OCI-LY3 (cell line): ENCODE data around the gene SLC25A45.

Experiments
- H2AFZ ChIP-seq: fragments of 200-600, 300-600 bp; shearing (Covaris generic); 2 replicates; pipeline ENCODE4 v1.6.0; 2014; ENCODE audit warnings: antibody characterized with exemption, low read depth, low read length
- H3K27ac ChIP-seq: fragments of 200-600, 300-600 bp; sonication (generic); 2 replicates; pipeline ENCODE4 v1.5.1; 2014; ENCODE audit warnings: mild to moderate bottlenecking, low read length, moderate library complexity, mixed read lengths
- H3K27me3 ChIP-seq: fragments of 200-600, 300-600 bp; sonication (generic); 2 replicates; pipeline ENCODE4 v1.6.1; 2014; ENCODE audit warnings: low read depth, low read length, mixed read lengths
- H3K36me3 ChIP-seq: fragments of 200-600, 300-600 bp; sonication (generic); replicated peaks from 2 replicates; pipeline ENCODE3; 2014; ENCODE audit warnings: low read depth, low read length, mixed read lengths
- H3K4me1 ChIP-seq: fragments of 300-600, 200-600 bp; sonication (generic); 2 replicates; pipeline ENCODE4 v1.6.1; 2014; ENCODE audit warnings: low read length, mixed read lengths
- H3K4me2 ChIP-seq: fragments of 200-600, 300-600 bp; sonication (generic); 2 replicates; pipeline ENCODE4 v1.6.1; 2014; ENCODE audit warnings: low read length, mixed read lengths
- H3K4me3 ChIP-seq: fragments of 300-600, 200-600 bp; sonication (generic); 2 replicates; pipeline ENCODE4 v1.5.1; 2014; ENCODE audit warnings: antibody characterized with exemption, mild to moderate bottlenecking, low read length, moderate library complexity
- H3K79me2 ChIP-seq: fragments of 300-600, 200-600 bp; shearing (Covaris generic); 2 replicates; pipeline ENCODE4 v1.6.1; 2014; ENCODE audit warnings: mild to moderate bottlenecking, low read length, mixed read lengths
- H3K9ac ChIP-seq: fragments of 300-600, 200-600 bp; shearing (Covaris generic); 2 replicates; pipeline ENCODE4 v1.6.0; 2014; ENCODE audit warnings: mild to moderate bottlenecking, low read length, moderate library complexity
- H3K9me3 ChIP-seq: fragments of 200-600, 300-600 bp; shearing (Covaris generic); 2 replicates; pipeline ENCODE4 v1.6.1; 2014; ENCODE audit warnings: low read length, mixed read lengths; ENCODE audit not compliant: insufficient read depth
- H4K20me1 ChIP-seq: fragments of 200-600, 300-600 bp; sonication (generic); 2 replicates; pipeline ENCODE4 v1.6.1; 2016; ENCODE audit warnings: low read length, mixed read lengths; ENCODE audit not compliant: insufficient read depth
- EZH2phosphoT487 ChIP-seq: fragments of 200-600 bp; shearing (Covaris generic); IDR thresholded peaks from 2 replicates; pipeline ENCODE4 v1.6.1; 2018; ENCODE audit warnings: antibody characterized with exemption, mixed run types, low read depth
- TF ChIP-seq, protein P1 (sequence below): fragments of 200-600, 300-600 bp; sonication (generic); IDR thresholded peaks from 2 replicates; pipeline ENCODE4 v1.5.1; 2014; ENCODE audit warnings: antibody characterized with exemption, low read length, low read depth

SLC25A45 gene

DNA sequence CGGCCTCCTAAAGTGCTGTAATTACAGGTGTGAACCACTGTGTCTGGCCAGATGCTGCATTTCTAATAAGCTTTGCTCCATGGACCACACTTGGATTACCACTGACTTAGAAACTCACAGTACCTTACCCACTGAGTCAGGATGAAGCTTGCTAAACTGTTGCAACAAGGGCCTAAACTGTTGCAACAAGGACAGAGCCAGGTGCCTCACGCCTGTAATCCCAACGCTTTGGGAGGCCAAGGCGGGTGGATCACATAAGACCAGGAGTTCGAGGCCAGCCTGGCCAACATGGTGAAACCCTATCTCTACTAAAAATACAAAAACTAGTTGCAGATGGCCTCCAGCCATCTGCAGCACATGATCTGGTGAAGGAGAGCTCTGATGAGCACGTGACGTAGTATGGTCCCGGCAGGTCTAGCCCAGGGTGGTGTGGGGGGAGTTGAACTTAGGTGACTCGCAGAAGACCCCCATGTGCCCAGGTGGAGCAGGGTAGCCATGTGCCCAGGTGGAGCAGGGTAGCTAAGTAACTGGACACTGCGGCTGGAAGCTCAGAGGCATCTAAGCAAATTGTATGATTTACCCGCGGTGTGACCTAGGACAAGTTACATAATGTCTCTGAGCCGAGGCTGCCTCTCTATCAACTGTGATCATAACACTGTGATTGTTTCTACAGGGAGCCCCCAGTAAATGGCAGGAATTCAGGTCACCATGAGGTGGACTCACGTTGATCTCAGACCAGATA is 8.4 kb downstream of the SLC25A45 start:
- no peak overlapping the region for H3K27ac ChIP-seq
- H3K27me3 ChIP-seq: 0 out of 2 replicates have a peak, but pooled peaks cover 3% of the 10 kb centered on the region
- no peaks in the 10 kb centered on the region for H4K20me1 ChIP-seq
- peaks cover 20% of the 10 kb centered on the region for H3K4me1 ChIP-seq
- no peaks in the 10 kb centered on the region for H3K36me3 ChIP-seq
- no peak overlapping the region for H3K9ac ChIP-seq
- H3K79me2 ChIP-seq: no peaks in the 10 kb centered on the region
- no peak overlapping the region for H3K4me2 ChIP-seq
- no peak for TF ChIP-seq EZH2phosphoT487
- TF ChIP-seq, protein P1, sequence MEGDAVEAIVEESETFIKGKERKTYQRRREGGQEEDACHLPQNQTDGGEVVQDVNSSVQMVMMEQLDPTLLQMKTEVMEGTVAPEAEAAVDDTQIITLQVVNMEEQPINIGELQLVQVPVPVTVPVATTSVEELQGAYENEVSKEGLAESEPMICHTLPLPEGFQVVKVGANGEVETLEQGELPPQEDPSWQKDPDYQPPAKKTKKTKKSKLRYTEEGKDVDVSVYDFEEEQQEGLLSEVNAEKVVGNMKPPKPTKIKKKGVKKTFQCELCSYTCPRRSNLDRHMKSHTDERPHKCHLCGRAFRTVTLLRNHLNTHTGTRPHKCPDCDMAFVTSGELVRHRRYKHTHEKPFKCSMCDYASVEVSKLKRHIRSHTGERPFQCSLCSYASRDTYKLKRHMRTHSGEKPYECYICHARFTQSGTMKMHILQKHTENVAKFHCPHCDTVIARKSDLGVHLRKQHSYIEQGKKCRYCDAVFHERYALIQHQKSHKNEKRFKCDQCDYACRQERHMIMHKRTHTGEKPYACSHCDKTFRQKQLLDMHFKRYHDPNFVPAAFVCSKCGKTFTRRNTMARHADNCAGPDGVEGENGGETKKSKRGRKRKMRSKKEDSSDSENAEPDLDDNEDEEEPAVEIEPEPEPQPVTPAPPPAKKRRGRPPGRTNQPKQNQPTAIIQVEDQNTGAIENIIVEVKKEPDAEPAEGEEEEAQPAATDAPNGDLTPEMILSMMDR: no peak
- H3K4me3 ChIP-seq: no peak overlapping the region
- H3K9me3 ChIP-seq: no peaks in the 10 kb centered on the region
- H2AFZ ChIP-seq: no peak overlapping the region

- TF ChIP-seq, protein P1: no peak
- no peak for TF ChIP-seq EZH2phosphoT487
These were observed 11.8 kb downstream of the SLC25A45 start for GRCh38 chr11:65370659-65371049.

DNA sequence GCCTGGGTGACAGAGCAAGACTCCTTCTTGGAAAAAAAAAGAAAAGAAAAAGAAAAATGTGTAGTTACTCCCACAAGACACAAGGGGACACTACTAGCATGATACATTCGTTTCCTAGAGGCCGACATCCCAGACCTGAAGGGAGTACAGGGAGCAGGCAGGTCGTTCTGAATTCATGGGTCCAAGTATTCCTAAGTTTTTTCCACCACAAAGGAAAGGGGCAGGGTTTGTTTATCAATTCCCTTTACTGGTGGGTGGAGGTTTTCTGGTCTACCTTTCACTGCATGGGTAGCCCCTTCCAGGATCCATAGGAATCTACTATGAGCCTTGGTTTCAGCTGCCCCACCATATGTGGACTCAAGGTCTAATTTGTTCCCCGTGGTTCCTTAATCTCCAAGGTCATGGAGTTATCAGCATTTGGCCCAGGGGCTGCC is 16.1 kb downstream of the SLC25A45 start:
- Histone ChIP-seq H3K79me2 (no peaks in the 10 kb centered on the region), H4K20me1 (no peaks in the 10 kb centered on the region), H2AFZ (no peak overlapping the region), H3K9ac (no peak overlapping the region), H3K4me1 (0 out of 2 replicates have a peak, but pooled peaks cover 3% of the 10 kb centered on the region), H3K4me2 (peak overlapping the region; percentile 1; the same call in 1 of the 2 replicates), H3K9me3 (no peaks in the 10 kb centered on the region), H3K36me3 (no peaks in the 10 kb centered on the region), H3K27me3 (0 out of 2 replicates have a peak, but pooled peaks cover 3% of the 10 kb centered on the region), H3K27ac (no peak overlapping the region), H3K4me3 (no peak overlapping the region)
- no peak for TF ChIP-seq EZH2phosphoT487
- TF ChIP-seq, protein P1: peak; percentile 75

More at GRCh38 chr11:65370659-65371049, 11.8 kb downstream of the SLC25A45 start:
- Histone ChIP-seq H2AFZ (no peak overlapping the region), H3K4me2 (no peak overlapping the region), H3K27ac (no peak overlapping the region), H3K27me3 (0 out of 2 replicates have a peak, but pooled peaks cover 3% of the 10 kb centered on the region), H3K4me1 (0 out of 2 replicates have a peak, but pooled peaks cover 3% of the 10 kb centered on the region), H3K4me3 (no peak overlapping the region), H3K36me3 (no peaks in the 10 kb centered on the region), H3K9me3 (no peaks in the 10 kb centered on the region), H4K20me1 (no peaks in the 10 kb centered on the region), H3K9ac (no peak overlapping the region), H3K79me2 (no peaks in the 10 kb centered on the region)

- Histone ChIP-seq H3K9ac (no peak overlapping the region), H3K27ac (no peak overlapping the region)
These were observed 18.7 kb downstream of the SLC25A45 start for GRCh38 chr11:65363770-65364169.

More at GRCh38 chr11:65363770-65364169, 18.7 kb downstream of the SLC25A45 start:
- Histone ChIP-seq H3K4me3 (no peak overlapping the region), H3K4me1 (0 out of 2 replicates have a peak, but pooled peaks cover 3% of the 10 kb centered on the region), H3K4me2 (no peak overlapping the region), H4K20me1 (no peaks in the 10 kb centered on the region), H3K79me2 (no peaks in the 10 kb centered on the region), H3K9me3 (no peaks in the 10 kb centered on the region), H3K27me3 (no peaks in the 10 kb centered on the region), H3K36me3 (no peaks in the 10 kb centered on the region), H2AFZ (no peak overlapping the region)
- TF ChIP-seq, protein P1: no peak
- no peak for TF ChIP-seq EZH2phosphoT487
